Measurements from ENCODE around the gene PXT1. TPM values are rescaled to one million over a fixed set of nuclear protein-coding genes. Genes with fewer than 3 reads are reported as not detected.

PXT1 gene
- total and polyA plus RNA-seq, 9 of the 15 experiments (the other 6 are each of a cell fraction or from before 2014, with no cell fraction given), result 0.09 to 0.11 (median 0.10) TPM; not detected in 5

- TF ChIP-seq ZBTB9 (CRISPR knock-in tag; IDR thresholded peaks at IDR 0.05), result peak; percentile 89
- TF ChIP-seq MTA3 (IDR thresholded peaks at IDR 0.05; ENCODE audit: borderline replicate concordance), result peak; percentile 82; the same call in 1 of the 2 replicates
- TF ChIP-seq E2F5 (CRISPR knock-in tag; IDR thresholded peaks at IDR 0.05), result no peak
- TF ChIP-seq MAFG (tag; conservative IDR thresholded peaks at IDR 0.05), result peak; percentile 57
- TF ChIP-seq ETV1 (tag; conservative IDR thresholded peaks at IDR 0.05; ENCODE audit: low read depth), result 0 out of 2 replicates have a peak, but pooled peaks have one; percentile 34
- TF ChIP-seq NR1H2 (CRISPR knock-in tag; IDR thresholded peaks at IDR 0.05), result no peak; the same call in 1 of the 2 replicates
- peak; percentile 86; the same call in 1 of the 2 replicates for TF ChIP-seq HEY1 (CRISPR knock-in tag; IDR thresholded peaks at IDR 0.05; ENCODE audit: borderline replicate concordance)
- TF ChIP-seq BCOR (IDR thresholded peaks at IDR 0.05), result peak; percentile 97
- no peak for TF ChIP-seq TAF15 (IDR thresholded peaks at IDR 0.05; ENCODE audit: low read depth, low read length)
- TF ChIP-seq BRD9 (IDR thresholded peaks at IDR 0.05; ENCODE audit: low read depth, partially characterized antibody), result no peak
- peak; percentile 90 to 93 for TF ChIP-seq TRIM24 (IDR thresholded peaks at IDR 0.05)
- no peak for TF ChIP-seq RBM34 (IDR thresholded peaks at IDR 0.05; ENCODE audit: borderline replicate concordance, insufficient read depth, low read length)
- no peak for TF ChIP-seq MTF1 (CRISPR knock-in tag; IDR thresholded peaks at IDR 0.05; ENCODE audit: borderline replicate concordance)
- TF ChIP-seq SAP30 (IDR thresholded peaks at IDR 0.05; ENCODE audit: borderline replicate concordance, insufficient read depth, low read depth, low read length, poor library complexity, severe bottlenecking), result no peak
- TF ChIP-seq PML (IDR thresholded peaks at IDR 0.05; ENCODE audit: low read length), result peak; percentile 90; the same call in 1 of the 2 replicates
- peak; percentile 99 for TF ChIP-seq FOSL1 (tag; conservative IDR thresholded peaks at IDR 0.05)
- TF ChIP-seq XRCC3 (IDR thresholded peaks at IDR 0.05), result no peak
- TF ChIP-seq ZNF3 (CRISPR knock-in tag; IDR thresholded peaks at IDR 0.05), result no peak
- no peak for TF ChIP-seq RNF219 (CRISPR knock-in tag; IDR thresholded peaks at IDR 0.05)
- TF ChIP-seq ZC3H11A (IDR thresholded peaks at IDR 0.05; ENCODE audit: low read depth, low read length), result no peak
- TF ChIP-seq CHCHD3 (CRISPR knock-in tag; IDR thresholded peaks at IDR 0.05), result no peak
- TF ChIP-seq CREB1 (IDR thresholded peaks at IDR 0.05), result 0 out of 2 replicates have a peak, but pooled peaks have one; percentile 11
- TF ChIP-seq CREB1 (CRISPR knock-in tag; IDR thresholded peaks at IDR 0.05), result peak; percentile 27; the same call in 1 of the 2 replicates
- TF ChIP-seq NFIC (IDR thresholded peaks at IDR 0.05), result peak; percentile 83
- no peak for TF ChIP-seq TAF1 (IDR thresholded peaks at IDR 0.05; ENCODE audit: control insufficient read depth, extremely low read depth, insufficient read depth, low read length, severe bottlenecking)
Observed at GRCh38 chr6:36350681-36351571, 91.7 kb downstream of the PXT1 start (continued).
